Body of pancreas (tissue), 4 donors: Measurements from ENCODE around the gene SLC24A5.

Source experiments
- CTCF ChIP-seq, 7 experiments: fragments of 450-650 bp in 4 of 7; fragments of 200-600 bp in 3 of 7; sonication (generic) in 3 of 7; IDR thresholded peaks; one replicate each; pipeline ENCODE4 v1.5.1; 2016 to 2019; ENCODE audit warnings: antibody characterized with exemption in 7 of 7
- POLR2A ChIP-seq, 3 donors: fragments of 450-650 bp; IDR thresholded peaks; one replicate each; pipeline ENCODE4 v1.6.1; 2016; ENCODE audit warnings: antibody characterized with exemption in 3 of 3, mild to moderate bottlenecking in 2 of 3

DNA sequence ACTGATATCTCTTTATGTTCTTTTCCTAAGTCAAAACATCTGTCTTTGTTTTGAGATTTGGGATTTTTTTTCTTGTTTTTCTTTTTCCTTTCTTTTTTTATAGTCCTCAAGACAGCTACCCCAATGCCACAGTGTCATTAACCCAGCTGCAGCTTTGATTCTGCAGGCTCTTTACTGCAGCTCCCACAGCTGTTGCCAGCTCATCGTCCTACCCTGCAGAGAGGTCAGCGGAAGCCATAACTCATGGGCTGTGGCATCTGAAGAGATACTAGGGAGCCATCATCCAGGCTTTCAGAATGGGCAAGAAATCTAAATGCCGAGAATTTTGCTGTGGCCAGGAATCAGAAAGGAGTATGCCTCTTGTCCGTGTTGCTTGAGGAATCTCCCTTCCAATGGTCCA, 44.3 kb upstream of the SLC24A5 start:
- no peak for TF ChIP-seq CTCF (IDR thresholded peaks at IDR 0.05)
- no peak for TF ChIP-seq POLR2A (IDR thresholded peaks at IDR 0.05)
